K562 (cell line): ENCODE data around the gene ABCB4. TPM values are rescaled to one million over a fixed set of nuclear protein-coding genes. Genes with fewer than 3 reads are reported as not detected.

Source experiments
- CBX8 ChIP-seq: fragments of 200-600 bp; sonication (generic); IDR thresholded peaks from 2 replicates; pipeline ENCODE4 v1.6.1; 2012; ENCODE audit warnings: borderline replicate concordance, mixed run types, low read depth, mild to moderate bottlenecking, moderate library complexity, mixed read lengths, low read length, control low read depth, inconsistent platforms; ENCODE audit not compliant: poor library complexity, severe bottlenecking; ENCODE audit errors: extremely low read depth
- ETV6 ChIP-seq, 3 experiments: fragments of 150-350 bp in 1 of 3; sonication (generic) in 1 of 3; formaldehyde crosslinking in 1 of 3; IDR thresholded peaks; 2 replicates each; pipeline versions ENCODE4 v1.6.1 to v1.8.0; 2014 to 2022; ENCODE audit warnings: borderline replicate concordance in 2 of 3, low read depth in 2 of 3, antibody characterized with exemption in 1 of 3, low read length in 1 of 3, mild to moderate bottlenecking in 1 of 3, missing genetic modification reagents in 1 of 3
- FOXJ2 ChIP-seq: fragments of 200-800 bp; sonication (Bioruptor generic); IDR thresholded peaks from 2 replicates; pipeline ENCODE4 v1.6.1; 2016; ENCODE audit warnings: missing genetic modification characterization, missing compliant biosample characterization
- HNRNPK ChIP-seq: fragments of 200-400 bp; formaldehyde crosslinking; IDR thresholded peaks from one replicate; pipeline ENCODE4 v1.6.1; 2018; ENCODE audit warnings: mild to moderate bottlenecking, low read depth, low read length; ENCODE audit not compliant: poor library complexity, severe bottlenecking
- NKRF ChIP-seq: fragments of 450-650 bp; IDR thresholded peaks from 2 replicates; pipeline ENCODE4 v1.6.1; 2016; ENCODE audit warnings: borderline replicate concordance
- TCF15 ChIP-seq: fragments of 250-450 bp; sonication (Bioruptor Pico); IDR thresholded peaks from 2 replicates; pipeline ENCODE4 v1.8.0; 2022; ENCODE audit warnings: moderate library complexity, mild to moderate bottlenecking, inconsistent platforms
- TEAD2 ChIP-seq: fragments of 450-650 bp; IDR thresholded peaks from 2 replicates; pipeline ENCODE4 v1.6.1; 2016; ENCODE audit warnings: missing genetic modification characterization, control low read depth, missing compliant biosample characterization
- ZNF277 ChIP-seq: fragments of 250-450 bp; sonication (Bioruptor Pico); IDR thresholded peaks from 2 replicates; pipeline ENCODE4 v1.8.0; 2022; ENCODE audit warnings: inconsistent platforms, mild to moderate bottlenecking, moderate library complexity, borderline replicate concordance
- ZNF586 ChIP-seq: fragments of 450-650 bp; formaldehyde crosslinking; conservative IDR thresholded peaks from 2 replicates; pipeline ENCODE4 v1.4.0; 2020; ENCODE audit warnings: mild to moderate bottlenecking, moderate library complexity
- ZSCAN29 ChIP-seq: fragments of 450-650 bp; IDR thresholded peaks from 2 replicates; pipeline ENCODE4 v1.6.1; 2017
- polyA plus RNA-seq, 8 experiments: library from polyadenylated mRNA; depleted of rRNA in 4 of 8; stranded (reverse) in 5 of 8; unstranded in 3 of 8; fragments of >200 nt; fragmentation: Nextera tagmentation in 2 of 8; fragmentation: Illumina TruSeq in 1 of 8; extraction: Ambion mirVana in 2 of 8; extraction: Trizol in 1 of 8; gene quantifications; 2 replicates each; pipeline versions ENCODE4 v1.2.1 to v1.2.3, GENCODE V29; 2011 to 2014; ENCODE audit warnings: inconsistent platforms in 1 of 8, missing spikeins in 1 of 8
- total RNA-seq, 7 experiments: library from RNA; depleted of rRNA in 6 of 7; stranded (reverse); fragments of >200 nt in 6 of 7; fragmentation: Illumina TruSeq in 2 of 7; extraction: Trizol in 2 of 7; gene quantifications; 2 replicates each; pipeline versions ENCODE4 v1.2.1 to v1.2.3, GENCODE V29; 2011 to 2021; ENCODE audit warnings: low replicate concordance in 1 of 7

The ABCB4 gene
- total and polyA plus RNA-seq, 9 of the 15 experiments (the other 6 are each of a cell fraction or from before 2014, with no cell fraction given), result 0.06 to 0.73 (median 0.40) TPM

- TF ChIP-seq ZNF277 (CRISPR knock-in tag) (no peak), ZSCAN29 (no peak), NKRF (no peak), HNRNPK (no peak), ETV6 (IDR thresholded peaks at IDR 0.05; ENCODE audit: borderline replicate concordance in 1 of 2, low read depth in 2 of 2, low read length in 1 of 2) (no peak), ETV6 (CRISPR knock-in tag; IDR thresholded peaks at IDR 0.05; ENCODE audit: borderline replicate concordance) (no peak), ZNF586 (no peak), CBX8 (no peak), FOXJ2 (tag) (no peak), TEAD2 (tag) (no peak), TCF15 (no peak)
These were observed 77.0 kb downstream of the ABCB4 start (continued) for GRCh38 chr7:87398446-87398845.
